Loucy (cell line): ENCODE measurements around the gene GTF2A1L.

Experiments used
- H2AFZ ChIP-seq: fragments of 200-600 bp; sonication (generic); 2 replicates; pipeline ENCODE4 v1.6.0; 2016; ENCODE audit warnings: antibody characterized with exemption, mild to moderate bottlenecking, low read length, moderate library complexity
- H3F3A ChIP-seq: fragments of 200-600 bp; 2 replicates; pipeline ENCODE4 v1.6.0; 2016; ENCODE audit warnings: antibody characterized with exemption, low read depth, mild to moderate bottlenecking
- H3K27me3 ChIP-seq: fragments of 200-600 bp; sonication (generic); 2 replicates; pipeline ENCODE4 v1.6.1; 2014; ENCODE audit warnings: low read length, mild to moderate bottlenecking; ENCODE audit not compliant: insufficient read depth, poor library complexity, severe bottlenecking
- H3K36me3 ChIP-seq: fragments of 200-600 bp; sonication (generic); 2 replicates; pipeline ENCODE4 v1.6.1; 2016; ENCODE audit warnings: low read length; ENCODE audit not compliant: insufficient read depth
- H3K4me1 ChIP-seq: fragments of 200-600 bp; sonication (generic); 2 replicates; pipeline ENCODE4 v1.5.1; 2014; ENCODE audit warnings: low read length, mild to moderate bottlenecking; ENCODE audit not compliant: insufficient read depth, poor library complexity, severe bottlenecking
- H3K4me2 ChIP-seq: fragments of 200-600 bp; sonication (generic); 2 replicates; pipeline ENCODE4 v1.6.0; 2014; ENCODE audit warnings: antibody characterized with exemption, low read length, low read depth, mild to moderate bottlenecking; ENCODE audit not compliant: poor library complexity, severe bottlenecking
- H3K4me3 ChIP-seq: fragments of 200-600 bp; sonication (generic); 2 replicates; pipeline ENCODE4 v1.5.1; 2014; ENCODE audit warnings: low read length, mild to moderate bottlenecking, mixed read lengths; ENCODE audit not compliant: poor library complexity, severe bottlenecking
- H3K79me2 ChIP-seq: fragments of 200-600 bp; sonication (generic); 2 replicates; pipeline ENCODE4 v1.6.1; 2014; ENCODE audit warnings: low read length; ENCODE audit not compliant: insufficient read depth
- H3K9ac ChIP-seq: fragments of 200-600 bp; sonication (generic); 2 replicates; pipeline ENCODE4 v1.6.0; 2014; ENCODE audit warnings: mild to moderate bottlenecking, low read depth, low read length, moderate library complexity; ENCODE audit not compliant: poor library complexity, severe bottlenecking
- H3K9me2 ChIP-seq: fragments of 200-600 bp; sonication (generic); replicated peaks from 2 replicates; pipeline ENCODE4 v1.6.1; 2016; ENCODE audit warnings: low read depth, low read length, mixed read lengths
- H3K9me3 ChIP-seq: fragments of 200-600 bp; sonication (generic); 2 replicates; pipeline ENCODE4 v1.6.1; 2014; ENCODE audit warnings: mild to moderate bottlenecking, antibody characterized with exemption, low read length, low read depth; ENCODE audit not compliant: insufficient read depth
- H4K20me1 ChIP-seq: fragments of 200-600 bp; sonication (generic); 2 replicates; pipeline ENCODE4 v1.6.0; 2014; ENCODE audit warnings: antibody characterized with exemption, low read length, mild to moderate bottlenecking; ENCODE audit not compliant: insufficient read depth, poor library complexity, severe bottlenecking
- EZH2phosphoT487 ChIP-seq: fragments of 200-600 bp; IDR thresholded peaks from 2 replicates; pipeline ENCODE4 v1.6.1; 2018; ENCODE audit warnings: antibody characterized with exemption, mild to moderate bottlenecking, moderate library complexity, borderline replicate concordance
- TF ChIP-seq, protein P1 (sequence below): fragments of 200-600 bp; sonication (generic); conservative IDR thresholded peaks from 2 replicates; pipeline ENCODE4 v1.5.1; 2014; ENCODE audit warnings: mild to moderate bottlenecking, antibody characterized with exemption, low read length

The GTF2A1L gene

GRCh38 chr2:48712151-48712550 lies 94.5 kb downstream of the GTF2A1L start:
- H3K79me2 ChIP-seq: no peaks in the 10 kb centered on the region
- no peak overlapping the region for H3K9ac ChIP-seq
- H4K20me1 ChIP-seq: no peaks in the 10 kb centered on the region
- TF ChIP-seq, protein P1, sequence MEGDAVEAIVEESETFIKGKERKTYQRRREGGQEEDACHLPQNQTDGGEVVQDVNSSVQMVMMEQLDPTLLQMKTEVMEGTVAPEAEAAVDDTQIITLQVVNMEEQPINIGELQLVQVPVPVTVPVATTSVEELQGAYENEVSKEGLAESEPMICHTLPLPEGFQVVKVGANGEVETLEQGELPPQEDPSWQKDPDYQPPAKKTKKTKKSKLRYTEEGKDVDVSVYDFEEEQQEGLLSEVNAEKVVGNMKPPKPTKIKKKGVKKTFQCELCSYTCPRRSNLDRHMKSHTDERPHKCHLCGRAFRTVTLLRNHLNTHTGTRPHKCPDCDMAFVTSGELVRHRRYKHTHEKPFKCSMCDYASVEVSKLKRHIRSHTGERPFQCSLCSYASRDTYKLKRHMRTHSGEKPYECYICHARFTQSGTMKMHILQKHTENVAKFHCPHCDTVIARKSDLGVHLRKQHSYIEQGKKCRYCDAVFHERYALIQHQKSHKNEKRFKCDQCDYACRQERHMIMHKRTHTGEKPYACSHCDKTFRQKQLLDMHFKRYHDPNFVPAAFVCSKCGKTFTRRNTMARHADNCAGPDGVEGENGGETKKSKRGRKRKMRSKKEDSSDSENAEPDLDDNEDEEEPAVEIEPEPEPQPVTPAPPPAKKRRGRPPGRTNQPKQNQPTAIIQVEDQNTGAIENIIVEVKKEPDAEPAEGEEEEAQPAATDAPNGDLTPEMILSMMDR: no peak
- TF ChIP-seq EZH2phosphoT487: no peak
- no peak overlapping the region for H3K4me2 ChIP-seq
- no peak overlapping the region for H3K4me3 ChIP-seq
- no peaks in the 10 kb centered on the region for H3F3A ChIP-seq
- H3K4me1 ChIP-seq: no peaks in the 10 kb centered on the region
- H3K27me3 ChIP-seq: no peaks in the 10 kb centered on the region
- no peak overlapping the region for H2AFZ ChIP-seq
- H3K9me3 ChIP-seq: no peaks in the 10 kb centered on the region
- no peaks in the 10 kb centered on the region for H3K9me2 ChIP-seq
- H3K36me3 ChIP-seq: no peaks in the 10 kb centered on the region

- no peaks in the 10 kb centered on the region for H3K9me3 ChIP-seq
- H2AFZ ChIP-seq: no peak overlapping the region
- H3K9me2 ChIP-seq: no peaks in the 10 kb centered on the region
- H3K4me3 ChIP-seq: no peak overlapping the region
- TF ChIP-seq, protein P1: no peak
- no peak for TF ChIP-seq EZH2phosphoT487
- no peaks in the 10 kb centered on the region for H3K4me1 ChIP-seq
- no peak overlapping the region for H3K9ac ChIP-seq
- no peak overlapping the region for H3K4me2 ChIP-seq
- no peaks in the 10 kb centered on the region for H3K36me3 ChIP-seq
- no peaks in the 10 kb centered on the region for H3F3A ChIP-seq
- no peaks in the 10 kb centered on the region for H3K79me2 ChIP-seq
- H4K20me1 ChIP-seq: no peaks in the 10 kb centered on the region
- no peaks in the 10 kb centered on the region for H3K27me3 ChIP-seq
Observed at GRCh38 chr2:48713647-48714046, 96.0 kb downstream of the GTF2A1L start.

DNA sequence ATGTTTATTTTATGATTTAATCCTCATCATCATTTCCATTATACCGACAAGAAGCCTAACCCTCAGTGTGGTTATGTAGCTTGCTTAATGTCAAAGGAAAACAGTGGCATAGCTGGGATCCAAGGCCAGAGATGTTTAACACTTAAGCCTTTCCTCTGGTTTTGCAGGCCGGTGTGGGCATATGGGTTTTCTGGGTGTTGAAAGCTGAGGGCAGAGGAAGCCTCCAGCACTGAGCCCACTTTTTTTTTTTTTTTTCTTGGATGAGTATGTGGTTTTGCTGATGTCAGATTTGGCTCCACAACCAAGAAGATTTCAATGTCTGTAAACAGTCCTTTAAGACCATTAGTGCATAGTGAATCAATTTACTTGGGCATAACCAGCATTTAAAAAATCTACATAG lies 96.6 kb downstream of the GTF2A1L start:
- Histone ChIP-seq H3K9me3 (no peaks in the 10 kb centered on the region), H3K9me2 (no peaks in the 10 kb centered on the region), H3K4me1 (no peaks in the 10 kb centered on the region), H3K4me3 (no peak overlapping the region), H2AFZ (no peak overlapping the region), H3F3A (no peaks in the 10 kb centered on the region), H3K9ac (no peak overlapping the region), H3K27me3 (no peaks in the 10 kb centered on the region), H3K4me2 (no peak overlapping the region), H3K79me2 (no peaks in the 10 kb centered on the region), H4K20me1 (no peaks in the 10 kb centered on the region), H3K36me3 (no peaks in the 10 kb centered on the region)
- TF ChIP-seq, protein P1: no peak
- TF ChIP-seq EZH2phosphoT487: no peak
